Measurements from ENCODE around the gene HEBP1. TPM values are rescaled to one million over a fixed set of nuclear protein-coding genes. Genes with fewer than 3 reads are reported as not detected.

The HEBP1 gene
- total and polyA plus RNA-seq, 3 experiments from 2014 or later, result 13.6 to 16.6 (median 14.9) TPM

GRCh38 chr12:13000925-13001774 lies 1.1 kb upstream of the HEBP1 start:
- POLR2A ChIA-PET, result interaction anchor here (1.0 kb wide), 1 partner anchor 42 kb away, joined by 3 read pairs; no protein-coding TSS in a partner anchor
- H3K4me3 ChIP-seq (ENCODE audit: low read length), result peak overlapping the region; percentile 89

DNA sequence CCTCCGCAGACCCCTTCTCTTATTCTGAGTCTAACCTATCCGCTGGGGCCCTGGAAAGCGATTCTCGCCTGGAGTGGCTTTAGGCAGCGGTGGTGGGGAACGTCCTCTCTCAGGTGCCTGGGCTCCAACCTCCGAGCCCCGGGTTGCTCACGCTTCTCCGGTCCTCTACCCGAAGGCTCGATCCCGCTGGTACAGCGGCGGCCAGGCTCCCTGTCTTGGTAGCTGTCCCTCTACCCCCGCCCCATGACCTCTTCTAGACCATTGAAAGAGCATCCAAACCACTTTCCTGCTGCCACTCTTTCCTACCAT lies 505 bp upstream of the HEBP1 start:
- CTCF ChIA-PET, result interaction anchor here (0.5 to 0.9 kb wide), 2 partner anchors 18 to 278 kb away, joined by 3 to 4 read pairs; no protein-coding TSS in a partner anchor
- Mint-ChIP-seq H3K27me3 (peaks cover 12 to 24% of the 10 kb centered on the region in 2 donors), H3K9me3 (no peaks in the 10 kb centered on the region)

More at GRCh38 chr12:13000925-13001774, 1.1 kb upstream of the HEBP1 start:
- Mint-ChIP-seq H3K9me3 (no peaks in the 10 kb centered on the region), H3K4me3 (peak overlapping the region; percentile 87 to 98 (median 90)), H3K27me3 (peaks cover 12 to 24% of the 10 kb centered on the region in 2 donors), H3K36me3 (peaks cover 0 to 3% (median 2%) of the 10 kb centered on the region in 3 donors), H3K4me1 (peaks cover 26 to 39% (median 36%) of the 10 kb centered on the region in 3 donors), H3K27ac (peak overlapping the region; percentile 41 to 96 (median 90))
- CTCF ChIA-PET, result interaction anchor here (0.5 to 0.9 kb wide), 2 partner anchors 18 to 277 kb away, joined by 3 to 4 read pairs; no protein-coding TSS in a partner anchor
- Histone ChIP-seq H3K27me3 (ENCODE audit: insufficient read depth, low read length, poor library complexity, severe bottlenecking) (no peaks in the 10 kb centered on the region), H3K27ac (ENCODE audit: low read depth, low read length) (peak overlapping the region; percentile 75), H3K36me3 (ENCODE audit: insufficient read depth, low read length) (no peaks in the 10 kb centered on the region), H3K4me1 (ENCODE audit: insufficient read depth, low read length) (peaks cover 15% of the 10 kb centered on the region), H3K9me3 (ENCODE audit: low read length) (no peaks in the 10 kb centered on the region)
- peak; percentile 11 to 57 (median 35) for DNase-seq

DNA sequence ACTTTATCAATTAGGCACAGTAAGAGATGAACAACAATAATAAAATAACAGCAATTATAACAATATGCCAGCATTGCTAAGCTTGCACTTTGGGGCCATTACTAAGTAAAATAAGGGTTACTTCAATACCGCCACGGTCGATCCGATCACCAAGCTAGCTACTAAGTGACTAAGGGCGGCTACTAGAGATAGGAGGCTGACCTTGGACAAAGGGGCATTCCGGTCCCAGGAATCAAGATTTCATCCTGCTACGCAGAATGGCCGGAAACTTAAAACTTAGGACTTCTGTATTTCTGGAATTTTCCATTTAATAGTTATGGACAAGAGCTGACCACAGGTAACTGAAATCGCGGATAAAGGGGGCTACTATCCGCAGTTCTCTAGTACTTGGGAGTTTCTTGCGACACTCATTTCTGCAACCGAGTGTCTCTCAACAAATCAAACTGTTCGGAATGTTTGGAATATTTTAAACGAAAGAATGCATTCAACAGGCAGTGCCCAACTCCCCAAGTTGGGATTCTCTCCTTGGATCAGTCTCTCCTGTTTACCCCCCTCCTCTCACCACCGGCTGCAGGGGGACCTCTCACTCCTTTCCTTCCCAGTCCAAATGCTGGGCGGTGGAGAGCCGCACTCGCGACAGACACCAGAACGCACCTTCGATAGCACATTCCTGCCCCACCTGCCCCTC lies 650 bp downstream of the HEBP1 start:
- no peak for DNase-seq
- Histone ChIP-seq H3K4me1 (ENCODE audit: insufficient read depth, low read length) (peaks cover 15% of the 10 kb centered on the region), H3K9me3 (ENCODE audit: low read length) (no peaks in the 10 kb centered on the region), H3K4me3 (ENCODE audit: low read length) (peak overlapping the region; percentile 78), H3K36me3 (ENCODE audit: insufficient read depth, low read length) (no peaks in the 10 kb centered on the region), H3K27me3 (ENCODE audit: insufficient read depth, low read length, poor library complexity, severe bottlenecking) (no peaks in the 10 kb centered on the region), H3K27ac (ENCODE audit: low read depth, low read length) (no peak overlapping the region)
- Mint-ChIP-seq H3K9me3 (no peaks in the 10 kb centered on the region), H3K27ac (peak overlapping the region in 7 of 8 donors; percentile 2 to 87 (median 60)), H3K4me3 (peak overlapping the region; percentile 87 to 98 (median 90)), H3K36me3 (peaks cover 0 to 3% (median 2%) of the 10 kb centered on the region in 3 donors), H3K27me3 (peaks cover 12 to 20% of the 10 kb centered on the region in 2 donors), H3K4me1 (peaks cover 26 to 39% (median 36%) of the 10 kb centered on the region in 3 donors)
- CTCF ChIA-PET, result no interaction called here
- POLR2A ChIA-PET, result no interaction called here

More for the DNA sequence above, 505 bp upstream of the HEBP1 start:
- peaks cover 26 to 39% (median 36%) of the 10 kb centered on the region in 3 donors for H3K4me1 Mint-ChIP-seq
- POLR2A ChIA-PET, result interaction anchor here (1.0 kb wide), 1 partner anchor 43 kb away, joined by 3 read pairs; no protein-coding TSS in a partner anchor
- H3K4me1 ChIP-seq (ENCODE audit: insufficient read depth, low read length), result peaks cover 15% of the 10 kb centered on the region
- peak overlapping the region; percentile 41 to 96 (median 90) for H3K27ac Mint-ChIP-seq
- no peaks in the 10 kb centered on the region for H3K9me3 ChIP-seq (ENCODE audit: low read length)
- H3K36me3 ChIP-seq (ENCODE audit: insufficient read depth, low read length), result no peaks in the 10 kb centered on the region
- peak overlapping the region; percentile 89 for H3K4me3 ChIP-seq (ENCODE audit: low read length)
- peaks cover 0 to 3% (median 2%) of the 10 kb centered on the region in 3 donors for H3K36me3 Mint-ChIP-seq
- peak overlapping the region; percentile 87 to 98 (median 90) for H3K4me3 Mint-ChIP-seq
- H3K27ac ChIP-seq (ENCODE audit: low read depth, low read length), result peak overlapping the region; percentile 75
- no peaks in the 10 kb centered on the region for H3K27me3 ChIP-seq (ENCODE audit: insufficient read depth, low read length, poor library complexity, severe bottlenecking)
- no peak for DNase-seq

GRCh38 chr12:12998248-12998647 lies 1.8 kb downstream of the HEBP1 start:
- POLR2A ChIA-PET, result no interaction called here
- H3K27me3 ChIP-seq (ENCODE audit: insufficient read depth, low read length, poor library complexity, severe bottlenecking), result no peaks in the 10 kb centered on the region
- Mint-ChIP-seq H3K4me3 (peak overlapping the region in 1 of 7 donors; percentile 88), H3K27me3 (peaks cover 12% of the 10 kb centered on the region in 2 donors), H3K4me1 (peaks cover 32 to 43% (median 37%) of the 10 kb centered on the region in 3 donors), H3K9me3 (no peaks in the 10 kb centered on the region), H3K36me3 (peaks cover 0 to 3% (median 2%) of the 10 kb centered on the region in 3 donors), H3K27ac (peak overlapping the region in 1 of 8 donors; percentile 81)
- no peaks in the 10 kb centered on the region for H3K36me3 ChIP-seq (ENCODE audit: insufficient read depth, low read length)
- CTCF ChIA-PET, result no interaction called here
- no peak overlapping the region for H3K4me3 ChIP-seq (ENCODE audit: low read length)
- H3K9me3 ChIP-seq (ENCODE audit: low read length), result no peaks in the 10 kb centered on the region
- no peak overlapping the region for H3K27ac ChIP-seq (ENCODE audit: low read depth, low read length)
- peaks cover 15% of the 10 kb centered on the region for H3K4me1 ChIP-seq (ENCODE audit: insufficient read depth, low read length)
- DNase-seq, result no peak

DNA sequence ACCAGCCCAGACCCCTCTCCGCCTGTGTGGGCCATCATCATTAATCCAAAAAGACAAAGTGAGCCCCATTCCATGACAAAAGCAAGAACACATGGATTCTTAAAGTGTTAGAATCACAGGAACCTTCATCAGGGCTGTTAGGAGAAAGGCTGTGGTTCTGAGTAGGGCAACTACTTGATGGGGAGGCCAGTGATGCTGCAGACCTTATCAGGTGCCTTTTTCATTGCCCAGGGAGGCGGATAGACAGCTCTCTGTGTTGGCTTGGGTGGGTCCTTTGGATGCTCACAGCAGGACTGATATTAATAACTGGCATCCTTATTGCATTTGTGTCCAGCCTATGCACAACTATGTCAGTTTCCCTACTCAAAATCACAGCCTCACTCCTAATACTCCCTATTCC lies 2.3 kb downstream of the HEBP1 start:
- CTCF ChIA-PET, result no interaction called here
- Histone ChIP-seq H3K27ac (ENCODE audit: low read depth, low read length) (no peak overlapping the region), H3K9me3 (ENCODE audit: low read length) (no peaks in the 10 kb centered on the region), H3K4me3 (ENCODE audit: low read length) (no peak overlapping the region), H3K4me1 (ENCODE audit: insufficient read depth, low read length) (peaks cover 15% of the 10 kb centered on the region), H3K36me3 (ENCODE audit: insufficient read depth, low read length) (no peaks in the 10 kb centered on the region), H3K27me3 (ENCODE audit: insufficient read depth, low read length, poor library complexity, severe bottlenecking) (no peaks in the 10 kb centered on the region)
- H3K27ac Mint-ChIP-seq, result no peak overlapping the region
- peaks cover 0 to 3% (median 2%) of the 10 kb centered on the region in 3 donors for H3K36me3 Mint-ChIP-seq
- peaks cover 7 to 12% of the 10 kb centered on the region in 2 donors for H3K27me3 Mint-ChIP-seq
- H3K4me1 Mint-ChIP-seq, result peaks cover 35 to 48% (median 41%) of the 10 kb centered on the region in 3 donors
- DNase-seq, result no peak
- no peaks in the 10 kb centered on the region for H3K9me3 Mint-ChIP-seq
- POLR2A ChIA-PET, result no interaction called here
- peak overlapping the region in 1 of 7 donors; percentile 67 for H3K4me3 Mint-ChIP-seq

GRCh38 chr12:12997156-12997555 lies 2.9 kb downstream of the HEBP1 start:
- no peaks in the 10 kb centered on the region for H3K36me3 ChIP-seq (ENCODE audit: insufficient read depth, low read length)
- H3K27me3 Mint-ChIP-seq, result peaks cover 3 to 8% of the 10 kb centered on the region in 2 donors
- peak overlapping the region in 1 of 8 donors; percentile 40 for H3K27ac Mint-ChIP-seq
- H3K4me1 Mint-ChIP-seq, result peaks cover 34 to 49% (median 44%) of the 10 kb centered on the region in 3 donors
- H3K27ac ChIP-seq (ENCODE audit: low read depth, low read length), result no peak overlapping the region
- H3K4me3 ChIP-seq (ENCODE audit: low read length), result no peak overlapping the region
- peaks cover 15% of the 10 kb centered on the region for H3K4me1 ChIP-seq (ENCODE audit: insufficient read depth, low read length)
- DNase-seq, result no peak
- ChIA-PET POLR2A (no interaction called here), CTCF (no interaction called here)
- no peaks in the 10 kb centered on the region for H3K27me3 ChIP-seq (ENCODE audit: insufficient read depth, low read length, poor library complexity, severe bottlenecking)
- H3K9me3 ChIP-seq (ENCODE audit: low read length), result no peaks in the 10 kb centered on the region
- peaks cover 0 to 3% (median 2%) of the 10 kb centered on the region in 3 donors for H3K36me3 Mint-ChIP-seq
- H3K9me3 Mint-ChIP-seq, result no peaks in the 10 kb centered on the region
- peak overlapping the region in 1 of 7 donors; percentile 67 for H3K4me3 Mint-ChIP-seq

DNA sequence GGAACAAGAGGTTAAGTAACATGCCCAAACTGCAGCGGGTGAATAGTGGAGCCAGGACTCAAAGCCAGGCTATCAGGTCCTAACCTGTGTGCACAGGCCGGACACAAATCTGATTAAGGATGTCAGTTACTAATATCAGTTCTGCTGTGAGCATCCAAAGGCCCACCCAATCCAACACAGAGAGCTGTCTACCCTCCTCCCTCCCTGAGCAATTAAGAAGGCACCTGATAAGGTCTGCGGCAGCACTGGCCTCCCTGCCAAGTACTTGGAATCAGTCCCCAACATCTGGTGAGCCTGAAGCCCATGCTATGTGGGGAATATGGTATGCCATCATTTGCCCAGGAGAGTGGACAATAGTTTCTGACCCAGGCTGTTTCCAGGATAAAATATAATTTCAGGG lies 3.9 kb downstream of the HEBP1 start:
- H3K36me3 Mint-ChIP-seq, result peaks cover 0 to 3% (median 2%) of the 10 kb centered on the region in 3 donors
- CTCF ChIA-PET, result interaction anchor here (1.3 kb wide), 1 partner anchor 216 kb away, joined by 3 read pairs; no protein-coding TSS in a partner anchor
- Histone ChIP-seq H3K9me3 (ENCODE audit: low read length) (no peaks in the 10 kb centered on the region), H3K27me3 (ENCODE audit: insufficient read depth, low read length, poor library complexity, severe bottlenecking) (no peaks in the 10 kb centered on the region), H3K4me1 (ENCODE audit: insufficient read depth, low read length) (peaks cover 12% of the 10 kb centered on the region), H3K4me3 (ENCODE audit: low read length) (no peak overlapping the region), H3K27ac (ENCODE audit: low read depth, low read length) (no peak overlapping the region), H3K36me3 (ENCODE audit: insufficient read depth, low read length) (no peaks in the 10 kb centered on the region)
- H3K4me3 Mint-ChIP-seq, result no peak overlapping the region
- H3K27ac Mint-ChIP-seq, result no peak overlapping the region
- peaks cover 0 to 3% of the 10 kb centered on the region in 2 donors for H3K27me3 Mint-ChIP-seq
- POLR2A ChIA-PET, result no interaction called here
- peaks cover 29 to 43% (median 38%) of the 10 kb centered on the region in 3 donors for H3K4me1 Mint-ChIP-seq
- H3K9me3 Mint-ChIP-seq, result no peaks in the 10 kb centered on the region
- DNase-seq, result no peak

All from CD8-positive, alpha-beta memory T cell (primary cell).